Measurements from ENCODE around the gene UBE2S. TPM values are rescaled to one million over a fixed set of nuclear protein-coding genes. Genes with fewer than 3 reads are reported as not detected.
A peak's percentile ranks its signal among the peaks of the same experiment; 100 is the strongest.

The UBE2S gene
- total and polyA plus RNA-seq, 10 of the 15 experiments (the other 5 are each of a cell fraction or from before 2014, with no cell fraction given), result 2.3 to 640 (median 127) TPM

DNA sequence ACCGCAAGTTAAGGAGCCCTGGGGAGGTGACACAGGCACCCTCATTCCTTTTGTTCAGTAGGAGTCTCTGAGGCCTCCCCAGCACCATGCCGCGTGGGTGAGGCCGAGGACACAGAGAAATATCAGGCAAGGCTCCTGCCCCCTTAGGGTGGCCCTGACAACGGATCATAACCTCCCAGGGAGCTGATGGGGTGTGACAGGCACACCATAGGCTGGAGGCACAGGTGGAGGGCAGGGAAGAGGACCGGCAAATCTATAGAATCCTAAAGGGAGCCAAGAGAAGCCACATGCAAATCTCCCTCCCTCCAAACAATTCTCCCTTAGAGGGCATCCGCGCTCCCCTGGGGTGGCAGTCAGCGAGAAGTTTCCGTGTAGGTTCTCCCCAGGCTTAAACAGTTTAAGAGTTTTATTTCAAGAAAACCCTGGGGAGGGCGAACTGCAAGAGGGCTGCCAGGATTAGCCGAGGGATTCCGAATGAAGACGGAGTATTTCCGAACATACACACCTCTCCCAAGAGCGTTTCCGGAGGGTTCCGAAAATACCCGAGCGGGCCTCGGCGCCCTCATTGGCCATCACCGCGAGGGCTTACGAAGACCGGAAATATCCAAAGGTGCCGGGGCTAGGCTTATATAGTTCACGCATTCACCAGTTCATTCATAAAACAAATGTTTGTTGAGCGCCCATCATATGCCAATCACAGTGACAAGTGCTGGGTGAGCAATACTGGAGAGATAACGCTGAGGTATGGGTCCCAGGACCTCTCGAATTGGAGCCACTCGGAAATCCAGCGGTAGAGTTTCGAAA is 22.5 kb downstream of the UBE2S start:
- in situ Hi-C loops (cut with MboI), result no loop called here
- TF ChIP-seq POU2F2 (IDR thresholded peaks at IDR 0.05; ENCODE audit: borderline replicate concordance, low read depth, low read length), result peak; percentile 16; the same call in 1 of the 3 replicates
- TF ChIP-seq SRF (IDR thresholded peaks at IDR 0.05; ENCODE audit: low read depth in 2 of 2, low read length in 2 of 2), result 0 out of 4 replicates have a peak, but pooled peaks of 1 of the 2 experiments have one; percentile 10
- TF ChIP-seq STAT1 (conservative IDR thresholded peaks at IDR 0.05), result no peak
- no peak for TF ChIP-seq TCF12 (IDR thresholded peaks at IDR 0.05; ENCODE audit: low read depth, low read length)
- no peak for TF ChIP-seq SUZ12 (IDR thresholded peaks at IDR 0.05; ENCODE audit: unreplicated experiment)
- TF ChIP-seq BACH1 (IDR thresholded peaks at IDR 0.05; ENCODE audit: borderline replicate concordance), result no peak
- TF ChIP-seq, protein P1, sequence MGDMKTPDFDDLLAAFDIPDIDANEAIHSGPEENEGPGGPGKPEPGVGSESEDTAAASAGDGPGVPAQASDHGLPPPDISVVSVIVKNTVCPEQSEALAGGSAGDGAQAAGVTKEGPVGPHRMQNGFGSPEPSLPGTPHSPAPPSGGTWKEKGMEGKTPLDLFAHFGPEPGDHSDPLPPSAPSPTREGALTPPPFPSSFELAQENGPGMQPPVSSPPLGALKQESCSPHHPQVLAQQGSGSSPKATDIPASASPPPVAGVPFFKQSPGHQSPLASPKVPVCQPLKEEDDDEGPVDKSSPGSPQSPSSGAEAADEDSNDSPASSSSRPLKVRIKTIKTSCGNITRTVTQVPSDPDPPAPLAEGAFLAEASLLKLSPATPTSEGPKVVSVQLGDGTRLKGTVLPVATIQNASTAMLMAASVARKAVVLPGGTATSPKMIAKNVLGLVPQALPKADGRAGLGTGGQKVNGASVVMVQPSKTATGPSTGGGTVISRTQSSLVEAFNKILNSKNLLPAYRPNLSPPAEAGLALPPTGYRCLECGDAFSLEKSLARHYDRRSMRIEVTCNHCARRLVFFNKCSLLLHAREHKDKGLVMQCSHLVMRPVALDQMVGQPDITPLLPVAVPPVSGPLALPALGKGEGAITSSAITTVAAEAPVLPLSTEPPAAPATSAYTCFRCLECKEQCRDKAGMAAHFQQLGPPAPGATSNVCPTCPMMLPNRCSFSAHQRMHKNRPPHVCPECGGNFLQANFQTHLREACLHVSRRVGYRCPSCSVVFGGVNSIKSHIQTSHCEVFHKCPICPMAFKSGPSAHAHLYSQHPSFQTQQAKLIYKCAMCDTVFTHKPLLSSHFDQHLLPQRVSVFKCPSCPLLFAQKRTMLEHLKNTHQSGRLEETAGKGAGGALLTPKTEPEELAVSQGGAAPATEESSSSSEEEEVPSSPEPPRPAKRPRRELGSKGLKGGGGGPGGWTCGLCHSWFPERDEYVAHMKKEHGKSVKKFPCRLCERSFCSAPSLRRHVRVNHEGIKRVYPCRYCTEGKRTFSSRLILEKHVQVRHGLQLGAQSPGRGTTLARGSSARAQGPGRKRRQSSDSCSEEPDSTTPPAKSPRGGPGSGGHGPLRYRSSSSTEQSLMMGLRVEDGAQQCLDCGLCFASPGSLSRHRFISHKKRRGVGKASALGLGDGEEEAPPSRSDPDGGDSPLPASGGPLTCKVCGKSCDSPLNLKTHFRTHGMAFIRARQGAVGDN (IDR thresholded peaks at IDR 0.05), result no peak
- no peak for TF ChIP-seq FOS (IDR thresholded peaks at IDR 0.05; ENCODE audit: borderline replicate concordance, extremely low read depth, insufficient read length)
- no peak for TF ChIP-seq RBBP5 (conservative IDR thresholded peaks at IDR 0.05)
- peak; percentile 84 for TF ChIP-seq NFYB (IDR thresholded peaks at IDR 0.05; ENCODE audit: insufficient read depth, low read depth, low read length)
- peak; percentile 92 for TF ChIP-seq ZSCAN29 (IDR thresholded peaks at IDR 0.05)
- no peak for TF ChIP-seq CBX5 (IDR thresholded peaks at IDR 0.05; ENCODE audit: low read depth)
- TF ChIP-seq, protein P2, sequence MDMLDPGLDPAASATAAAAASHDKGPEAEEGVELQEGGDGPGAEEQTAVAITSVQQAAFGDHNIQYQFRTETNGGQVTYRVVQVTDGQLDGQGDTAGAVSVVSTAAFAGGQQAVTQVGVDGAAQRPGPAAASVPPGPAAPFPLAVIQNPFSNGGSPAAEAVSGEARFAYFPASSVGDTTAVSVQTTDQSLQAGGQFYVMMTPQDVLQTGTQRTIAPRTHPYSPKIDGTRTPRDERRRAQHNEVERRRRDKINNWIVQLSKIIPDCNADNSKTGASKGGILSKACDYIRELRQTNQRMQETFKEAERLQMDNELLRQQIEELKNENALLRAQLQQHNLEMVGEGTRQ (IDR thresholded peaks at IDR 0.05; ENCODE audit: borderline replicate concordance, low read depth, low read length), result no peak
- TF ChIP-seq, protein P3, sequence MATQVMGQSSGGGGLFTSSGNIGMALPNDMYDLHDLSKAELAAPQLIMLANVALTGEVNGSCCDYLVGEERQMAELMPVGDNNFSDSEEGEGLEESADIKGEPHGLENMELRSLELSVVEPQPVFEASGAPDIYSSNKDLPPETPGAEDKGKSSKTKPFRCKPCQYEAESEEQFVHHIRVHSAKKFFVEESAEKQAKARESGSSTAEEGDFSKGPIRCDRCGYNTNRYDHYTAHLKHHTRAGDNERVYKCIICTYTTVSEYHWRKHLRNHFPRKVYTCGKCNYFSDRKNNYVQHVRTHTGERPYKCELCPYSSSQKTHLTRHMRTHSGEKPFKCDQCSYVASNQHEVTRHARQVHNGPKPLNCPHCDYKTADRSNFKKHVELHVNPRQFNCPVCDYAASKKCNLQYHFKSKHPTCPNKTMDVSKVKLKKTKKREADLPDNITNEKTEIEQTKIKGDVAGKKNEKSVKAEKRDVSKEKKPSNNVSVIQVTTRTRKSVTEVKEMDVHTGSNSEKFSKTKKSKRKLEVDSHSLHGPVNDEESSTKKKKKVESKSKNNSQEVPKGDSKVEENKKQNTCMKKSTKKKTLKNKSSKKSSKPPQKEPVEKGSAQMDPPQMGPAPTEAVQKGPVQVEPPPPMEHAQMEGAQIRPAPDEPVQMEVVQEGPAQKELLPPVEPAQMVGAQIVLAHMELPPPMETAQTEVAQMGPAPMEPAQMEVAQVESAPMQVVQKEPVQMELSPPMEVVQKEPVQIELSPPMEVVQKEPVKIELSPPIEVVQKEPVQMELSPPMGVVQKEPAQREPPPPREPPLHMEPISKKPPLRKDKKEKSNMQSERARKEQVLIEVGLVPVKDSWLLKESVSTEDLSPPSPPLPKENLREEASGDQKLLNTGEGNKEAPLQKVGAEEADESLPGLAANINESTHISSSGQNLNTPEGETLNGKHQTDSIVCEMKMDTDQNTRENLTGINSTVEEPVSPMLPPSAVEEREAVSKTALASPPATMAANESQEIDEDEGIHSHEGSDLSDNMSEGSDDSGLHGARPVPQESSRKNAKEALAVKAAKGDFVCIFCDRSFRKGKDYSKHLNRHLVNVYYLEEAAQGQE (IDR thresholded peaks at IDR 0.05; ENCODE audit: low read depth, low read length), result no peak

More for the DNA sequence above, 22.5 kb downstream of the UBE2S start:
- peak overlapping the region; percentile 77 for H3K9ac ChIP-seq (ENCODE audit: control insufficient read depth, insufficient read depth, low read length)
- TSS peak; percentile 80 for BruUV-seq (replicated peaks)
- peaks cover 39% of the 10 kb centered on the region for H3K79me2 ChIP-seq (ENCODE audit: control insufficient read depth, insufficient read depth, low read length)
- WGBS (ENCODE audit: insufficient coverage, insufficient replicate concordance, low lambda C conversion rate, missing lambda C conversion rate), result under 1% methylated on average over 34 of the region's 34 CpGs
- FAIRE-seq (peak; percentile 98), DNase-seq (ENCODE audit: low read depth, low spot score) (peak; percentile 88), ATAC-seq (peak; percentile 88)
- peak overlapping the region; percentile 89 for H3K27ac ChIP-seq (ENCODE audit: control insufficient read depth, insufficient read depth)
- POLR2A ChIA-PET, result interaction anchor here (0.5 to 3.1 kb wide), 14 partner anchors 15 to 269 kb away, joined by 3 to 26 read pairs (median 5); partner anchors contain the start of genes FIZ1, HSPBP1, KMT5C and PPP6R1
- intact Hi-C loops (cut with micrococcal nuclease; ENCODE audit: unreplicated experiment), result loop anchor here (5.0 to 10.0 kb wide), 3 partner anchors 83 to 770 kb away; partner anchors contain the start of gene PPP6R1
- peak overlapping the region; percentile 64 for H3K4me3 ChIP-seq
- H3K36me3 ChIP-seq (ENCODE audit: control insufficient read depth in 2 of 2, insufficient read depth in 2 of 2, low read length in 1 of 2), result peaks cover 16 to 23% of the 10 kb centered on the region in 2 experiments; a peak in 3 of 4 replicates
- H2AFZ ChIP-seq (ENCODE audit: control insufficient read depth, low read depth, low read length), result peak overlapping the region; percentile 94
- H3K4me1 ChIP-seq (ENCODE audit: control insufficient read depth, insufficient read depth, low read length), result peaks cover 28% of the 10 kb centered on the region
- RAD21 ChIA-PET (ENCODE audit: unreplicated experiment), result interaction anchor here (1.5 to 3.1 kb wide), 10 partner anchors 19 to 214 kb away, joined by 4 to 28 read pairs (median 6); partner anchors contain the start of genes FIZ1, KMT5C, PPP6R1 and UBE2S
- SMC1A ChIA-PET (ENCODE audit: uncharacterized antibody, unreplicated experiment), result interaction anchor here (1.0 to 3.1 kb wide), 5 partner anchors 21 to 244 kb away, joined by 3 to 22 read pairs (median 3); partner anchors contain the start of gene KMT5C
- H4K20me1 ChIP-seq (ENCODE audit: control insufficient read depth, insufficient read depth), result peaks cover 11% of the 10 kb centered on the region
- H3K4me2 ChIP-seq (ENCODE audit: control insufficient read depth, insufficient read depth), result peak overlapping the region; percentile 74
- H3K9me3 ChIP-seq (replicated peaks; ENCODE audit: control insufficient read depth, insufficient read depth, low read length), result no peaks in the 10 kb centered on the region
- H3K27me3 ChIP-seq (replicated peaks in 1 of 2; ENCODE audit: control insufficient read depth in 2 of 2, insufficient read depth in 2 of 2, low read length in 1 of 2), result no peaks in the 10 kb centered on the region
- CTCF ChIA-PET, result interaction anchor here (0.6 to 3.4 kb wide), 12 partner anchors 12 to 264 kb away, joined by 3 to 49 read pairs (median 4); partner anchors contain the start of genes HSPBP1, KMT5C, PPP6R1 and ZNF865
